Panc1 (cell line): ENCODE measurements around the gene CDYL. TPM values are rescaled to one million over a fixed set of nuclear protein-coding genes. Genes with fewer than 3 reads are reported as not detected.
A peak's percentile ranks its signal among the peaks of the same experiment; 100 is the strongest.

Source experiments
- ATAC-seq: fragments of 200-7000 bp; cut with Tn5 transposase; 2 replicates; pipeline ENCODE4 v1.9.1; 2020; ENCODE audit warnings: mild to moderate bottlenecking, moderate library complexity
- BruUV-seq: library from RNA; stranded (reverse); fragments of 400-500 nt; replicated peaks from 2 replicates; lab custom pipeline; 2021; lab: Mats Ljungman, UMichigan
- CTCF ChIA-PET: fragments of 300-600 bp; sonication (Branson Sonifier 250); formaldehyde crosslinking; loops from one replicate; lab custom pipeline; 2022; ENCODE audit warnings: antibody characterized with exemption; lab: Charles Lee
- POLR2A ChIA-PET: fragments of 300-600 bp; sonication (Branson Sonifier 250); formaldehyde crosslinking; loops from one replicate; lab custom pipeline; 2022; ENCODE audit warnings: antibody characterized with exemption; lab: Charles Lee
- DNase-seq: peaks from one replicate; pipeline ENCODE4 v3.0.0-alpha.2; 2010; ENCODE audit warnings: low read depth, low spot score
- H3K27ac ChIP-seq: 2 replicates; pipeline ENCODE4 v1.5.1; 2011; ENCODE audit warnings: mild to moderate bottlenecking, low read length, inconsistent platforms
- H3K27me3 ChIP-seq: fragments of 200-500 bp; sonication (Bioruptor generic); 2 replicates; pipeline ENCODE4 v1.6.0; 2014; ENCODE audit warnings: low read length, inconsistent platforms; ENCODE audit not compliant: control insufficient read depth, insufficient read depth
- H3K36me3 ChIP-seq: fragments of 200-500 bp; sonication (Bioruptor generic); 2 replicates; pipeline ENCODE4 v1.5.1; 2014; ENCODE audit warnings: inconsistent platforms, mild to moderate bottlenecking, low read length, moderate library complexity; ENCODE audit not compliant: control insufficient read depth, insufficient read depth
- H3K4me1 ChIP-seq: 2 replicates; pipeline ENCODE4 v1.5.1; 2011; ENCODE audit warnings: inconsistent platforms, mild to moderate bottlenecking, low read length, moderate library complexity; ENCODE audit not compliant: control insufficient read depth, insufficient read depth
- H3K4me3 ChIP-seq, 2 experiments: 2 replicates each; pipeline ENCODE4 v1.5.1; 2011 to 2012; ENCODE audit warnings: low read depth in 2 of 2, low read length in 2 of 2, mild to moderate bottlenecking in 2 of 2, inconsistent platforms in 1 of 2, moderate library complexity in 1 of 2
- H3K9me3 ChIP-seq: fragments of 200-500 bp; sonication (Bioruptor generic); 2 replicates; pipeline ENCODE4 v1.5.1; 2014; ENCODE audit warnings: low read depth, mild to moderate bottlenecking, inconsistent platforms, low read length, moderate library complexity; ENCODE audit not compliant: control insufficient read depth, insufficient read depth
- POLR2AphosphoS5 ChIP-seq: IDR thresholded peaks from 2 replicates; pipeline ENCODE4 v1.6.1; 2012; ENCODE audit warnings: mild to moderate bottlenecking, low read depth, low read length, moderate library complexity
- SIN3A ChIP-seq: IDR thresholded peaks from 2 replicates; pipeline ENCODE4 v1.6.1; 2012; ENCODE audit warnings: low read depth, mild to moderate bottlenecking, low read length, moderate library complexity, borderline replicate concordance; ENCODE audit not compliant: insufficient read depth
- TCF7L2 ChIP-seq: IDR thresholded peaks from 2 replicates; pipeline ENCODE4 v1.6.1; 2011; ENCODE audit warnings: mild to moderate bottlenecking, low read depth, low read length, inconsistent platforms
- in situ Hi-C: cut with HindIII; loops from 2 replicates; pipeline ENCODE4 v1.10.0; 2016; ENCODE audit warnings: low sequenced_read_pairs, low pct_unique_long_range_greater_than_20kb
- intact Hi-C: fragments of 100-400 bp; cut with micrococcal nuclease; formaldehyde crosslinking; loops from one replicate; pipeline ENCODE4 v1.10.0; 2022; ENCODE audit not compliant: unreplicated experiment
- total RNA-seq: library from RNA; stranded (reverse); gene quantifications from one replicate; pipeline ENCODE4 v1.2.1, GENCODE V29; 2021; ENCODE audit not compliant: unreplicated experiment
- TF ChIP-seq, protein P1 (sequence below), 2 experiments: IDR thresholded peaks; 2 replicates each; pipeline ENCODE4 v1.6.1; 2011 to 2012; ENCODE audit warnings: low read depth in 2 of 2, control low read depth in 1 of 2, low read length in 1 of 2, mild to moderate bottlenecking in 1 of 2, moderate library complexity in 1 of 2; ENCODE audit not compliant: insufficient read depth in 1 of 2
- TF ChIP-seq, protein P2 (sequence below): fragments of 450-650 bp; IDR thresholded peaks from 2 replicates; pipeline ENCODE4 v1.5.1; 2017; ENCODE audit warnings: mild to moderate bottlenecking

Gene CDYL
- total RNA-seq, 1 experiment from 2014 or later = 61.4 TPM

DNA sequence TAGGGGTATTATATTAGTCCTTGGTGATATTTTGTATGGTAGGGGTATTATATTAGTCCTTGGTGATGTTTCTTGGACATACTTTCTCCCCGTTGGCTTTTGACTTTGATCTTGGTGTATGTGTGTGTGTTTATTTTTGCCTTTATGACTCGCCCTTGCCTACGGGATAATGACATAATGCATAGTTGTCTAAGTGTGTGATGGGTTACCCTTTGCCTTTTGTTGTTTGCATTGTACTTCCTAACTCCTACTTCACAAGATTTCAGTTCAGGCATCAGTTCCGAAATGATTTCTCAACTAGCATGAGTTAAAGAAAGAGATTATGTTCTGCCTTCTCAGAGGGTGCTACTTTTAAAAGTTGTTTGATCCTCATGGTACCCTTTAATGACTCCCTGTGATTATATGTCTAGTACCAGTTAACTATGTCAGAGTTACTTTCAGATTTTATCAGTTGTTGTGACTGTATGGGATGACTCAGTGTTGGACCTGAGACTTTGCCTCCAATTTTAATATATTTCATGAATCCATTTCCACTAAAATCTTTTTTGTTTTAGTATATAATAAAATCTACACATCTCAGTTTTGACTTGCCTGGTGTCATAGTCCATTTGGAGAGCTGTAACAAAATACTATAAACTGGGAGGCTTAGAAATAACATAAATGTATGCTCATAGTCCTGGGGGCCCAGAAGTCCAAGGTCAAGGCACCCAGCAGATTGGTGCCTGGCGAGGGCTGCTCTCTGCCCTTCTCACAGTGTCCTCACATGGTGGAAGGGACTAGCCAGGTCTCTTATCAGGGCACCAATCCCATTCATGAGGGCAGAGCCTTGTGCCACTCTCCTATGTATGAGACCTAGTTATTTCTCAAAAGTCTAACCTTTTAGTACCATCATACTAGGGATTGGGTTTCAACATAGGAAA, 34.1 kb downstream of the CDYL start:
- Histone ChIP-seq H3K27me3 (no peaks in the 10 kb centered on the region), H3K4me1 (peaks cover 19% of the 10 kb centered on the region), H3K36me3 (no peaks in the 10 kb centered on the region), H3K4me3 (no peak overlapping the region), H3K27ac (no peak overlapping the region), H3K9me3 (no peaks in the 10 kb centered on the region; the same call in 1 of the 2 replicates)
- BruUV-seq = no TSS peak
- ChIA-PET POLR2A (no interaction called here), CTCF (no interaction called here)
- TF ChIP-seq, protein P1, sequence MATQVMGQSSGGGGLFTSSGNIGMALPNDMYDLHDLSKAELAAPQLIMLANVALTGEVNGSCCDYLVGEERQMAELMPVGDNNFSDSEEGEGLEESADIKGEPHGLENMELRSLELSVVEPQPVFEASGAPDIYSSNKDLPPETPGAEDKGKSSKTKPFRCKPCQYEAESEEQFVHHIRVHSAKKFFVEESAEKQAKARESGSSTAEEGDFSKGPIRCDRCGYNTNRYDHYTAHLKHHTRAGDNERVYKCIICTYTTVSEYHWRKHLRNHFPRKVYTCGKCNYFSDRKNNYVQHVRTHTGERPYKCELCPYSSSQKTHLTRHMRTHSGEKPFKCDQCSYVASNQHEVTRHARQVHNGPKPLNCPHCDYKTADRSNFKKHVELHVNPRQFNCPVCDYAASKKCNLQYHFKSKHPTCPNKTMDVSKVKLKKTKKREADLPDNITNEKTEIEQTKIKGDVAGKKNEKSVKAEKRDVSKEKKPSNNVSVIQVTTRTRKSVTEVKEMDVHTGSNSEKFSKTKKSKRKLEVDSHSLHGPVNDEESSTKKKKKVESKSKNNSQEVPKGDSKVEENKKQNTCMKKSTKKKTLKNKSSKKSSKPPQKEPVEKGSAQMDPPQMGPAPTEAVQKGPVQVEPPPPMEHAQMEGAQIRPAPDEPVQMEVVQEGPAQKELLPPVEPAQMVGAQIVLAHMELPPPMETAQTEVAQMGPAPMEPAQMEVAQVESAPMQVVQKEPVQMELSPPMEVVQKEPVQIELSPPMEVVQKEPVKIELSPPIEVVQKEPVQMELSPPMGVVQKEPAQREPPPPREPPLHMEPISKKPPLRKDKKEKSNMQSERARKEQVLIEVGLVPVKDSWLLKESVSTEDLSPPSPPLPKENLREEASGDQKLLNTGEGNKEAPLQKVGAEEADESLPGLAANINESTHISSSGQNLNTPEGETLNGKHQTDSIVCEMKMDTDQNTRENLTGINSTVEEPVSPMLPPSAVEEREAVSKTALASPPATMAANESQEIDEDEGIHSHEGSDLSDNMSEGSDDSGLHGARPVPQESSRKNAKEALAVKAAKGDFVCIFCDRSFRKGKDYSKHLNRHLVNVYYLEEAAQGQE (IDR thresholded peaks at IDR 0.05; ENCODE audit: insufficient read depth in 1 of 2, low read depth in 2 of 2, low read length in 1 of 2) = no peak
- 0 out of 2 replicates have a peak, but pooled peaks have one; percentile 32 for TF ChIP-seq TCF7L2
- TF ChIP-seq SIN3A = no peak
- TF ChIP-seq POLR2AphosphoS5 = no peak
- DNase-seq (peak; percentile 33), ATAC-seq (peak; percentile 67; the same call in 1 of the 2 replicates)
- in situ Hi-C loops = no loop called here
- intact Hi-C loops = no loop called here

DNA sequence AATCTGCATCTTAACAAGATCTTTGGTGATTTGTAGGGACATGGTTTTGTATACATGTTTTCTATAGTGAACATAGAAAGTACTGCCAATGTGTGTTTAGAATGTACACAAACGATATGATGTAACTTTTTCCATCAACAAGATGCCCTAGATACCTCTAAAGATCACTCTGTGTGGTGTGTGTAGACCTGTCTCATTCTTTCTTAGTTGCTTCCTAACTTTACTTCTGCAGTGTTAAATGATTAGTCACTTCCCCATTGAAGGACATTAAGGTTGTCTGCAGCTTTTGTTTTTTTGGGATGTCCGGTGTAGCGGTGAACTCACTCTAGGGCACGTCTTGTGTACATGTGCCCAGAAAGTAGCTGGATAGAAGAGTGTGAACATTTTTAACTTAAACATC, 35.9 kb downstream of the CDYL start:
- intact Hi-C loops (no loop called here), in situ Hi-C loops (no loop called here)
- no peak overlapping the region for H3K27ac ChIP-seq
- ChIA-PET POLR2A (no interaction called here), CTCF (no interaction called here)
- H3K27me3 ChIP-seq = no peaks in the 10 kb centered on the region
- TF ChIP-seq, protein P2, sequence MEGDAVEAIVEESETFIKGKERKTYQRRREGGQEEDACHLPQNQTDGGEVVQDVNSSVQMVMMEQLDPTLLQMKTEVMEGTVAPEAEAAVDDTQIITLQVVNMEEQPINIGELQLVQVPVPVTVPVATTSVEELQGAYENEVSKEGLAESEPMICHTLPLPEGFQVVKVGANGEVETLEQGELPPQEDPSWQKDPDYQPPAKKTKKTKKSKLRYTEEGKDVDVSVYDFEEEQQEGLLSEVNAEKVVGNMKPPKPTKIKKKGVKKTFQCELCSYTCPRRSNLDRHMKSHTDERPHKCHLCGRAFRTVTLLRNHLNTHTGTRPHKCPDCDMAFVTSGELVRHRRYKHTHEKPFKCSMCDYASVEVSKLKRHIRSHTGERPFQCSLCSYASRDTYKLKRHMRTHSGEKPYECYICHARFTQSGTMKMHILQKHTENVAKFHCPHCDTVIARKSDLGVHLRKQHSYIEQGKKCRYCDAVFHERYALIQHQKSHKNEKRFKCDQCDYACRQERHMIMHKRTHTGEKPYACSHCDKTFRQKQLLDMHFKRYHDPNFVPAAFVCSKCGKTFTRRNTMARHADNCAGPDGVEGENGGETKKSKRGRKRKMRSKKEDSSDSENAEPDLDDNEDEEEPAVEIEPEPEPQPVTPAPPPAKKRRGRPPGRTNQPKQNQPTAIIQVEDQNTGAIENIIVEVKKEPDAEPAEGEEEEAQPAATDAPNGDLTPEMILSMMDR = no peak
- TF ChIP-seq, protein P1 (IDR thresholded peaks at IDR 0.05; ENCODE audit: insufficient read depth in 1 of 2, low read depth in 2 of 2, low read length in 1 of 2) = no peak
- TF ChIP-seq TCF7L2 (no peak), SIN3A (no peak), POLR2AphosphoS5 (no peak)
- no peaks in the 10 kb centered on the region; the same call in 1 of the 2 replicates for H3K9me3 ChIP-seq
- peaks cover 12% of the 10 kb centered on the region; the same call in 1 of the 2 replicates for H3K4me1 ChIP-seq
- no peak for DNase-seq
- H3K36me3 ChIP-seq = no peaks in the 10 kb centered on the region
- no peak for ATAC-seq
- H3K4me3 ChIP-seq = no peak overlapping the region
- BruUV-seq = no TSS peak
